GM19438 (cell line): Measurements from ENCODE around the gene SMAD3.
"Not testable (repeated sequence)": the region's sequence is repeated elsewhere in the genome, so short reads cannot be mapped to it uniquely, and the experiment has no call there.

Experiments used
- ATAC-seq: cut with Tn5 transposase; IDR thresholded peaks from one replicate; pipeline ENCODE4 v1.9.1; 2021; ENCODE audit warnings: low read depth; ENCODE audit not compliant: unreplicated experiment

SMAD3 gene

DNA sequence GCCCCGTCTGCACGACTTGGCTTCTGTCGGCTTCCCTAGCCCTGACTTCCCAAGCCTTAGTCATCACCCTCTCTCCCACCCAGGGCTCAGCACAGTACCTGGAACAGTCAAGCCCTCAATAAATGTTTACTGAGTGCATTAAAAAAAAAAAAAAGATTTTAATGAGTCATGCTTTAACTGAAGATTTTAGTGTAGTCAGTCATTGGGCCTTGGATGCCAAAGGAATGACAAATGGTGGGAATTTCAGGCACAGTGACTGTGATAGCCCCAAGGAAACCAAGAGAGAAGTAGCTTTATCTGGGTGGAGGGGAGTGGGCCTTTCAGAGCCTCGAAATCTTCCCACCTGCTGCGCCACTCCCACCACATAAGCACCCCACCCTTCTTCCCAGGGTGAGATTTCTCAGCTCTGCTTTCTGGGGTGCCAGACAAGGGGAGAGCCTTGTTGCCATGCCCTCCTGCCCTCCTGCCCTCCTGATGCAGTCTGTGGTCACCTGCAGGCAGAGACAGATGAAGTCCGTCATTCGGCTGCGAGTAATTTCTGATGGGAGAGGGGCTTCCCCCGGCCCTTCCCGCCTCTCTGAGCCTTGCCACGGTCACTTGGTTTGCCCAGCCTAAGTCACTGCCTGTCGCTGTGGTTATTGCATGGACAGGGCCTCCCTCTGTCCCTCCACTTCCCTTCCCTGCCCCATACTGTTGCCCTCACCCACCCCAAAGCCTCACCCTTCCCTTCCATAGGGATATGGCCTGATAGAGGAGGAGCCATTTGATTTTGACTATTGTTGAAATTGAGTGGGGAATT, 41.8 kb downstream of the SMAD3 start:
- no peak for ATAC-seq

- no peak for ATAC-seq
Observed at GRCh38 chr15:67108122-67108961, 42.9 kb downstream of the SMAD3 start.

GRCh38 chr15:67109141-67110034, 44.0 kb downstream of the SMAD3 start:
- ATAC-seq: peak; percentile 49

GRCh38 chr15:67110361-67110781, 45.0 kb downstream of the SMAD3 start:
- ATAC-seq: no peak

- no peak for ATAC-seq
Observed at GRCh38 chr15:67110958-67111864, 45.8 kb downstream of the SMAD3 start.

GRCh38 chr15:67114046-67114445, 48.6 kb downstream of the SMAD3 start:
- ATAC-seq: no peak

- no peak for ATAC-seq
Observed at GRCh38 chr15:67114846-67115585, 49.6 kb downstream of the SMAD3 start.

DNA sequence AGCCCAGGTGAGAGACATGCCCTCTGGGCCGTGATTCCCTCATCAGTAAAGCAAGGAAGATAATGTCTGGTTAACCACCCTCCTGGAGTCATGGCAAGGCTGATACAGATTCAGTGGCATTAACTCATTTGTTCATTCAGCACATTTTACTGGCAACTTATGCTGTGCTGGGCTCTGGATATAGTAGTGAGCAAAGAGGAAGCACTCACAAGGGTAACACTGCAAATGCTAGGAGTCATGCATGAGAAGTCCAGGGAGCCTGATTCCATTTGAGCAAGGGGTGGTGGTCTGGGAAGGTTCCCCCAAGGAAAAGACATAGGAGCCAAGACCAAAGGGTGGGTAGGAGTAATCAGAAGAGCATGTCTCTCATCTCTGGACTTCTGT, 50.2 kb downstream of the SMAD3 start:
- ATAC-seq: no peak

- no peak for ATAC-seq
Observed at GRCh38 chr15:67116742-67117141, 51.3 kb downstream of the SMAD3 start.

DNA sequence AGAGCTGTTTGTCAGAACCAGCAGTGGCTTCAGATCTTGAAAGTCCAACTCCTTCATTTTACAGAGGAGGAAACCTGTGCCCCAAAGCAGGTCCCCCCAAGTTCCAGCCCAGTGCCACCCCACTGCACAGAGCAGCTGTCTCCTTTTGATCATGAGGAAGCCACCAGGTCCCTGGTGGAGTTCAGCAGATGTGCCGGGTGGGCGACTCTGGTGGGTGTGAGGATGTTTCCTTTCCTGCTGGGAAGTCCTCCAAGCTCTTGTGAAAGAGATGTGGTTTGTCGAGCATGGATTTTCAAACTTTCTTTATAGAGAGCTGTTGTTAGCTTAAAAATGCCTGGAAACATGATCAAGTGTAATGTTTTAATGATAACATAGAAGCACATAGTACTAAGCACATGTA, 52.0 kb downstream of the SMAD3 start:
- ATAC-seq: no peak

DNA sequence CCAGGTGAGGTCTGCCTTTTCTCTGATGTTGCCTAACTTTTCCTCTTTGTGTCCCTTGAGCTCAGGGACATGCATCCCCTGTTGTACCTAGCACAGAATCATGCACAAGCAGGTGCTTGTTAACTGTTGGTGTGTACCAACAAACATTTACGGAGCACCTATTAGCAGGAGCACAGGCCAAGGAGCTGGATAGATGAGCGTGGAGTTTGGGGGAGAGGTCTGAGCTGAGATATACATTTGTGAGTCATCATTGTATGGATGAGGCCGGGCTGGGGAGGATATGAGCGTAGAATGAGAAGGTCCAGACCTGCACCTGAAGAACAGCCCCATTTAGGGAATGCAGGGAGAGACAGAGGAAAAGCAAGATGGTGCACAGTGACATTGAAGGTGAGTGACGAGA, 53.4 kb downstream of the SMAD3 start:
- no peak for ATAC-seq

- no peak for ATAC-seq
Observed at GRCh38 chr15:67119238-67119846, 53.9 kb downstream of the SMAD3 start.

DNA sequence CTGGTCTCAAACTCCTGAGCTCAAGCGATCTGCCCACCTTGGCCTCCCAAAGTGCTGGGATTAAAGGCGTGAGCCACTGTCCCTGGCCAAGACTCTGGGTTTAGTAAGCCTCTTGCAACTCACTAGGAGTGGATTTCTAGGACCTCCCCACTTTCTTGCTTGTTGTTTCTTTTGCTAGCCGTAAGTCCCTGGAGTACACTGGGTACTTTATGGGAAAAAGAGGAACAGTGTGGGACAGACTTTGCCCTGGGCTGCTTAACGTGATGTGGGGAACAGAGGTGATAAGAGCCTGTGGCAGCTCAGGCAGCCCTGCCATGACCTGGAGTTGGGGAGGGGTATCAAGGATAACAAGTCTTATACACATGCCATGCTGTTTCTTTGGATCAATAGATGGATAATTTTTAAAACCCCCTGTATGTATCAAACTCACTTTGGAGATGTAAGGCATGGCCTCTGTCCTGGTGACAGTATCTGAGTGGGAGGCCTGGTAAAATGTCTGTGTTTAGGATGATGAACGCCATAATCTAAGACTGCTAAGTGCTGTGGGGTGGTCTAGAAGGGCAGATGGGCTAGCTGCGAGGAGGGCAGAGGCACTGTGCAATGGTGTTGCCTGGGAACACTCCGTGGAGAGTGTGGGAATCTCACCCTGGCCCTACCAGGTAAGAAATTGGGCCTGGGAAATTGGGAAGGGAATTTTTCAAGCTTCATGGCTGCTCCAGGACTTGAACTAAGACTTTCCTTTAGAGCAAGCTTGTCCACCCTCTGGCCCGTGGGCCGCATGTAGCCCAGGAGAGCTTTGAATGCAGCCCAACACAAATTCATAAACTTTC, 54.8 kb downstream of the SMAD3 start:
- ATAC-seq: no peak

GRCh38 chr15:67120839-67121643, 55.6 kb downstream of the SMAD3 start:
- no peak for ATAC-seq

- ATAC-seq: no peak
Observed at GRCh38 chr15:67121644-67122605, 56.5 kb downstream of the SMAD3 start.

DNA sequence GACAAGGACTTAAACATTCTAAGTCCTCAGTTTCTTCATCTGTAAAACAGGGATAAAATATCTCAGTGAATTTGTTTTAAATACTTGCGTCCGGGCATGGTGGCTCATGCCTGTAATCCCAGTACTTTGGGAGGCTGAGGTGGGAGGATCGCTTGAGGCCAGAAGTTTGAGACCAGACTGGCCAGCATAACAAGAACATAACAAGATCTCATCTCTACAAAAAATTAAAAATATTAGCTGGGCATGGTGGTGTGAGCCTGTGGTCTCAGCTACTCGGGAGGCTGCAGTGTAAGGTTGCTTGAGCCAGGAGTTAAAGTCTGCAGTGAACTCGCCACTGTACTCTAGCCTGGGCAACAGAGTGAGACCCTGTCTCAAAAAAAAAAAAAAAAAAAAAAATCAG, 57.4 kb downstream of the SMAD3 start:
- ATAC-seq: not testable (repeated sequence)
